Dedifferentiated amniotic fluid mesenchymal stem cell (primary cell): ENCODE data around the gene RHOBTB1.

Experiments
- DNase-seq: peaks from one replicate; pipeline ENCODE4 v3.0.0-alpha.2; 2016; ENCODE audit errors: extremely low spot score

Gene RHOBTB1

GRCh38 chr10:60965696-60966095 lies 21.7 kb upstream of the RHOBTB1 start:
- no peak for DNase-seq

- DNase-seq: peak; percentile 91
Measured at GRCh38 chr10:60964257-60965235, 20.6 kb upstream of the RHOBTB1 start.

- no peak for DNase-seq
Measured at GRCh38 chr10:60963441-60964256, 19.7 kb upstream of the RHOBTB1 start.

- no peak for DNase-seq
Measured at GRCh38 chr10:60962946-60963345, 19.0 kb upstream of the RHOBTB1 start.

GRCh38 chr10:60960913-60961312 lies 16.9 kb upstream of the RHOBTB1 start:
- DNase-seq: no peak

- no peak for DNase-seq
Measured at GRCh38 chr10:60960031-60960430, 16.0 kb upstream of the RHOBTB1 start.

GRCh38 chr10:60958892-60959601 lies 15.1 kb upstream of the RHOBTB1 start:
- DNase-seq: no peak

- no peak for DNase-seq
Measured at GRCh38 chr10:60957667-60958221, 13.8 kb upstream of the RHOBTB1 start.

GRCh38 chr10:60955957-60956425 lies 12.0 kb upstream of the RHOBTB1 start:
- DNase-seq: no peak

- no peak for DNase-seq
Measured at GRCh38 chr10:60955316-60955715, 11.3 kb upstream of the RHOBTB1 start.

- no peak for DNase-seq
Measured at GRCh38 chr10:60954035-60954434, 10.1 kb upstream of the RHOBTB1 start.

- no peak for DNase-seq
Measured at GRCh38 chr10:60953420-60953819, 9.4 kb upstream of the RHOBTB1 start.

- DNase-seq: no peak
Measured at GRCh38 chr10:60952846-60953220, 8.8 kb upstream of the RHOBTB1 start.

- DNase-seq: no peak
Measured at GRCh38 chr10:60952067-60952845, 8.3 kb upstream of the RHOBTB1 start.

GRCh38 chr10:60951272-60951724 lies 7.3 kb upstream of the RHOBTB1 start:
- no peak for DNase-seq

GRCh38 chr10:60950300-60950699 lies 6.3 kb upstream of the RHOBTB1 start:
- DNase-seq: no peak

GRCh38 chr10:60948851-60949250 lies 4.9 kb upstream of the RHOBTB1 start:
- no peak for DNase-seq

- DNase-seq: no peak
Measured at GRCh38 chr10:60944910-60945297, 919 bp upstream of the RHOBTB1 start.

- DNase-seq: no peak
Measured at GRCh38 chr10:60943316-60944057, 498 bp downstream of the RHOBTB1 start.

- DNase-seq: peak; percentile 29
Measured at GRCh38 chr10:60942788-60943315, 1.1 kb downstream of the RHOBTB1 start.
